ENCODE results near the gene TTC14.

- no peak for TF ChIP-seq POLR2AphosphoS5 (IDR thresholded peaks at IDR 0.05; ENCODE audit: borderline replicate concordance, low read depth, low read length)
- TF ChIP-seq EZH2 (IDR thresholded peaks at IDR 0.05), result no peak
Measured at GRCh38 chr3:180626844-180627243, 24.9 kb downstream of the TTC14 start.

Measured in SK-N-MC (cell line).